Testis (tissue), 2 donors: ENCODE measurements around the gene HRC.

Source experiments
- CTCF ChIP-seq, 3 experiments: fragments of 450-650 bp in 2 of 3; fragments of 200-600 bp in 1 of 3; sonication (generic) in 1 of 3; IDR thresholded peaks; one replicate each; pipeline ENCODE4 v1.5.1; 2016 to 2019; ENCODE audit warnings: antibody characterized with exemption in 3 of 3, mild to moderate bottlenecking in 2 of 3, moderate library complexity in 1 of 3
- POLR2A ChIP-seq: fragments of 450-650 bp; IDR thresholded peaks from one replicate; pipeline ENCODE4 v1.6.1; 2017; ENCODE audit warnings: antibody characterized with exemption, mild to moderate bottlenecking, moderate library complexity

GRCh38 chr19:49150944-49151243, 4.3 kb downstream of the HRC start:
- TF ChIP-seq CTCF (IDR thresholded peaks at IDR 0.05) (no peak), POLR2A (no peak)
